K562 (cell line): Measurements from ENCODE around the gene LUC7L3. TPM values are rescaled to one million over a fixed set of nuclear protein-coding genes. Genes with fewer than 3 reads are reported as not detected.

ENCODE experiments used
- BCLAF1 ChIP-seq, 2 experiments: fragments of 450-650 bp in 1 of 2; IDR thresholded peaks; 2 replicates each; pipeline ENCODE4 v1.6.1; 2011 to 2017; ENCODE audit warnings: low read depth in 2 of 2, antibody characterized with exemption in 1 of 2, borderline replicate concordance in 1 of 2, low read length in 1 of 2, mild to moderate bottlenecking in 1 of 2, mixed read lengths in 1 of 2; ENCODE audit not compliant: control insufficient read depth in 1 of 2
- ELK3 ChIP-seq: fragments of 450-650 bp; formaldehyde crosslinking; IDR thresholded peaks from 2 replicates; pipeline ENCODE4 v1.4.0; 2020; ENCODE audit warnings: mild to moderate bottlenecking
- HDAC8 ChIP-seq: fragments of 450-650 bp; IDR thresholded peaks from 2 replicates; pipeline ENCODE4 v1.6.1; 2016; ENCODE audit warnings: mild to moderate bottlenecking, missing genetic modification characterization, moderate library complexity, missing compliant biosample characterization
- HES1 ChIP-seq: fragments of 450-650 bp; IDR thresholded peaks from 2 replicates; pipeline ENCODE4 v1.6.1; 2016; ENCODE audit warnings: low read depth, mild to moderate bottlenecking, moderate library complexity
- MGA ChIP-seq: fragments of 450-650 bp; IDR thresholded peaks from 2 replicates; pipeline ENCODE4 v1.6.1; 2016; ENCODE audit warnings: mild to moderate bottlenecking, moderate library complexity
- PHF21A ChIP-seq: fragments of 450-650 bp; IDR thresholded peaks from 2 replicates; pipeline ENCODE4 v1.6.1; 2017; ENCODE audit warnings: low read depth, borderline replicate concordance
- POLR2AphosphoS5 ChIP-seq: IDR thresholded peaks from 2 replicates; pipeline ENCODE4 v1.6.1; 2011; ENCODE audit warnings: mild to moderate bottlenecking, low read depth, low read length, moderate library complexity; ENCODE audit not compliant: control insufficient read depth, insufficient read depth
- POU5F1 ChIP-seq: fragments of 150-350 bp; IDR thresholded peaks from 2 replicates; pipeline ENCODE4 v1.6.1; 2014; ENCODE audit warnings: borderline replicate concordance, low read length, low read depth, mild to moderate bottlenecking; ENCODE audit not compliant: partially characterized antibody
- SOX6 ChIP-seq: fragments of 450-650 bp; IDR thresholded peaks from 2 replicates; pipeline ENCODE4 v1.6.1; 2014; ENCODE audit warnings: mild to moderate bottlenecking
- polyA plus RNA-seq, 8 experiments: library from polyadenylated mRNA; depleted of rRNA in 4 of 8; stranded (reverse) in 5 of 8; unstranded in 3 of 8; fragments of >200 nt; fragmentation: Nextera tagmentation in 2 of 8; fragmentation: Illumina TruSeq in 1 of 8; extraction: Ambion mirVana in 2 of 8; extraction: Trizol in 1 of 8; gene quantifications; 2 replicates each; pipeline versions ENCODE4 v1.2.1 to v1.2.3, GENCODE V29; 2011 to 2014; ENCODE audit warnings: inconsistent platforms in 1 of 8, missing spikeins in 1 of 8
- total RNA-seq, 7 experiments: library from RNA; depleted of rRNA in 6 of 7; stranded (reverse); fragments of >200 nt in 6 of 7; fragmentation: Illumina TruSeq in 2 of 7; extraction: Trizol in 2 of 7; gene quantifications; 2 replicates each; pipeline versions ENCODE4 v1.2.1 to v1.2.3, GENCODE V29; 2011 to 2021; ENCODE audit warnings: low replicate concordance in 1 of 7

LUC7L3 gene
- total and polyA plus RNA-seq, 9 of the 15 experiments (the other 6 are each of a cell fraction or from before 2014, with no cell fraction given), result 80.8 to 284 (median 127) TPM

- TF ChIP-seq POLR2AphosphoS5 (peak; percentile 71; the same call in 1 of the 2 replicates), POU5F1 (peak; percentile 61), HES1 (no peak), BCLAF1 (IDR thresholded peaks at IDR 0.05; ENCODE audit: borderline replicate concordance in 1 of 2, control insufficient read depth in 1 of 2, low read depth in 2 of 2, low read length in 1 of 2) (peak in 1 of 2 experiments; percentile 98; a peak in 2 of 4 replicates), MGA (peak; percentile 86), SOX6 (peak; percentile 59), ELK3 (no peak), PHF21A (peak; percentile 70; the same call in 1 of the 2 replicates), HDAC8 (tag) (peak; percentile 45; the same call in 1 of the 2 replicates)
Observed at GRCh38 chr17:50707289-50708049, 11.9 kb upstream of the LUC7L3 start, which contains the start of gene ANKRD40 (continued).
